NCI-H1048 (cell line): ENCODE results near the gene SNRNP35.
"Not testable (repeated sequence)": the region's sequence is repeated elsewhere in the genome, so short reads cannot be mapped to it uniquely, and the experiment has no call there.

ENCODE experiments used
- DNase-seq: peaks from one replicate; lab custom pipeline; 2025; lab: John Stamatoyannopoulos, UW

SNRNP35 gene

GRCh38 chr12:123457980-123458779 is at the start of gene SNRNP35:
Gene SNRNP35, plus strand, starts transcription at chr12:123458139. Its CDS starts 7,402 bp downstream, at chr12:123465541.
- peak; percentile 34 for DNase-seq

GRCh38 chr12:123408619-123409018 is 49.3 kb upstream of the SNRNP35 start:
- not testable (repeated sequence) for DNase-seq

- not testable (repeated sequence) for DNase-seq
These were observed 48.5 kb upstream of the SNRNP35 start for GRCh38 chr12:123409284-123410040.

- DNase-seq, result no peak
These were observed 47.9 kb upstream of the SNRNP35 start for GRCh38 chr12:123410041-123410412.

GRCh38 chr12:123421314-123421713 is 36.6 kb upstream of the SNRNP35 start:
- DNase-seq, result no peak

- DNase-seq, result no peak
These were observed 30.7 kb upstream of the SNRNP35 start for GRCh38 chr12:123427036-123427769.

GRCh38 chr12:123428591-123428990 is 29.3 kb upstream of the SNRNP35 start:
- DNase-seq, result no peak

GRCh38 chr12:123429101-123429500 is 28.8 kb upstream of the SNRNP35 start:
- DNase-seq, result not testable (repeated sequence)

GRCh38 chr12:123431951-123432817 is 25.8 kb upstream of the SNRNP35 start:
- DNase-seq, result not testable (repeated sequence)

GRCh38 chr12:123433615-123434014 is 24.3 kb upstream of the SNRNP35 start:
- DNase-seq, result no peak

GRCh38 chr12:123435636-123436016 is 22.3 kb upstream of the SNRNP35 start:
- no peak for DNase-seq

- DNase-seq, result peak; percentile 46
These were observed 21.6 kb upstream of the SNRNP35 start, which contains the start of gene RILPL2 for GRCh38 chr12:123436017-123436964. Gene RILPL2, minus strand, starts transcription at chr12:123436684. Its CDS starts 264 bp downstream, at chr12:123436420.

GRCh38 chr12:123441523-123442164 is 16.3 kb upstream of the SNRNP35 start:
- no peak for DNase-seq

GRCh38 chr12:123442774-123443173 is 15.2 kb upstream of the SNRNP35 start:
- no peak for DNase-seq

- DNase-seq, result no peak
These were observed 13.6 kb upstream of the SNRNP35 start for GRCh38 chr12:123444092-123445026.

- no peak for DNase-seq
These were observed 12.3 kb upstream of the SNRNP35 start for GRCh38 chr12:123445388-123446332.

- DNase-seq, result no peak
These were observed 11.6 kb upstream of the SNRNP35 start for GRCh38 chr12:123446333-123446713.
